WTC11 (cell line): ENCODE data around the gene LHPP.

Experiments
- E2F4 ChIP-seq: sonication (generic); formaldehyde crosslinking; IDR thresholded peaks from 2 replicates; pipeline ENCODE4 v1.8.1; 2022; ENCODE audit warnings: low read depth, mild to moderate bottlenecking, moderate library complexity, missing genetic modification reagents, borderline replicate concordance
- E2F5 ChIP-seq: sonication (generic); formaldehyde crosslinking; IDR thresholded peaks from 2 replicates; pipeline ENCODE4 v1.8.1; 2022; ENCODE audit warnings: mild to moderate bottlenecking, moderate library complexity, missing genetic modification reagents
- NFYB ChIP-seq: sonication (generic); formaldehyde crosslinking; conservative IDR thresholded peaks from 2 replicates; pipeline ENCODE4 v1.8.0; 2022; ENCODE audit warnings: low read depth, missing genetic modification reagents
- SMAD3 ChIP-seq: sonication (generic); formaldehyde crosslinking; IDR thresholded peaks from 2 replicates; pipeline ENCODE4 v1.8.0; 2022; ENCODE audit warnings: missing genetic modification reagents, mild to moderate bottlenecking, borderline replicate concordance
- TEAD1 ChIP-seq: sonication (generic); formaldehyde crosslinking; IDR thresholded peaks from 2 replicates; pipeline ENCODE4 v1.8.0; 2022; ENCODE audit warnings: mild to moderate bottlenecking, missing genetic modification reagents
- ZNF219 ChIP-seq: sonication (generic); formaldehyde crosslinking; IDR thresholded peaks from 2 replicates; pipeline ENCODE4 v1.8.0; 2023; ENCODE audit warnings: missing genetic modification reagents, mild to moderate bottlenecking, borderline replicate concordance
- TF ChIP-seq, protein P1 (sequence below): sonication (generic); formaldehyde crosslinking; IDR thresholded peaks from 2 replicates; pipeline ENCODE4 v1.8.1; 2023; ENCODE audit warnings: mild to moderate bottlenecking, missing genetic modification reagents
- TF ChIP-seq, protein P2 (sequence below): fragments of 200-600 bp; IDR thresholded peaks from 2 replicates; pipeline ENCODE4 v1.8.0; 2022; ENCODE audit warnings: antibody characterized with exemption
- TF ChIP-seq, protein P3 (sequence below): sonication (generic); formaldehyde crosslinking; IDR thresholded peaks from 2 replicates; pipeline ENCODE4 v1.8.1; 2023; ENCODE audit warnings: mild to moderate bottlenecking, missing genetic modification reagents, moderate library complexity

- TF ChIP-seq E2F5 (CRISPR knock-in tag) (no peak), NFYB (CRISPR knock-in tag) (no peak), TEAD1 (no peak), ZNF219 (CRISPR knock-in tag) (no peak), E2F4 (no peak), SMAD3 (no peak)
- TF ChIP-seq, protein P1, sequence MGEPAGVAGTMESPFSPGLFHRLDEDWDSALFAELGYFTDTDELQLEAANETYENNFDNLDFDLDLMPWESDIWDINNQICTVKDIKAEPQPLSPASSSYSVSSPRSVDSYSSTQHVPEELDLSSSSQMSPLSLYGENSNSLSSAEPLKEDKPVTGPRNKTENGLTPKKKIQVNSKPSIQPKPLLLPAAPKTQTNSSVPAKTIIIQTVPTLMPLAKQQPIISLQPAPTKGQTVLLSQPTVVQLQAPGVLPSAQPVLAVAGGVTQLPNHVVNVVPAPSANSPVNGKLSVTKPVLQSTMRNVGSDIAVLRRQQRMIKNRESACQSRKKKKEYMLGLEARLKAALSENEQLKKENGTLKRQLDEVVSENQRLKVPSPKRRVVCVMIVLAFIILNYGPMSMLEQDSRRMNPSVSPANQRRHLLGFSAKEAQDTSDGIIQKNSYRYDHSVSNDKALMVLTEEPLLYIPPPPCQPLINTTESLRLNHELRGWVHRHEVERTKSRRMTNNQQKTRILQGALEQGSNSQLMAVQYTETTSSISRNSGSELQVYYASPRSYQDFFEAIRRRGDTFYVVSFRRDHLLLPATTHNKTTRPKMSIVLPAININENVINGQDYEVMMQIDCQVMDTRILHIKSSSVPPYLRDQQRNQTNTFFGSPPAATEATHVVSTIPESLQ (CRISPR knock-in tag): no peak
- TF ChIP-seq, protein P2, sequence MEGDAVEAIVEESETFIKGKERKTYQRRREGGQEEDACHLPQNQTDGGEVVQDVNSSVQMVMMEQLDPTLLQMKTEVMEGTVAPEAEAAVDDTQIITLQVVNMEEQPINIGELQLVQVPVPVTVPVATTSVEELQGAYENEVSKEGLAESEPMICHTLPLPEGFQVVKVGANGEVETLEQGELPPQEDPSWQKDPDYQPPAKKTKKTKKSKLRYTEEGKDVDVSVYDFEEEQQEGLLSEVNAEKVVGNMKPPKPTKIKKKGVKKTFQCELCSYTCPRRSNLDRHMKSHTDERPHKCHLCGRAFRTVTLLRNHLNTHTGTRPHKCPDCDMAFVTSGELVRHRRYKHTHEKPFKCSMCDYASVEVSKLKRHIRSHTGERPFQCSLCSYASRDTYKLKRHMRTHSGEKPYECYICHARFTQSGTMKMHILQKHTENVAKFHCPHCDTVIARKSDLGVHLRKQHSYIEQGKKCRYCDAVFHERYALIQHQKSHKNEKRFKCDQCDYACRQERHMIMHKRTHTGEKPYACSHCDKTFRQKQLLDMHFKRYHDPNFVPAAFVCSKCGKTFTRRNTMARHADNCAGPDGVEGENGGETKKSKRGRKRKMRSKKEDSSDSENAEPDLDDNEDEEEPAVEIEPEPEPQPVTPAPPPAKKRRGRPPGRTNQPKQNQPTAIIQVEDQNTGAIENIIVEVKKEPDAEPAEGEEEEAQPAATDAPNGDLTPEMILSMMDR: no peak
- TF ChIP-seq, protein P3, sequence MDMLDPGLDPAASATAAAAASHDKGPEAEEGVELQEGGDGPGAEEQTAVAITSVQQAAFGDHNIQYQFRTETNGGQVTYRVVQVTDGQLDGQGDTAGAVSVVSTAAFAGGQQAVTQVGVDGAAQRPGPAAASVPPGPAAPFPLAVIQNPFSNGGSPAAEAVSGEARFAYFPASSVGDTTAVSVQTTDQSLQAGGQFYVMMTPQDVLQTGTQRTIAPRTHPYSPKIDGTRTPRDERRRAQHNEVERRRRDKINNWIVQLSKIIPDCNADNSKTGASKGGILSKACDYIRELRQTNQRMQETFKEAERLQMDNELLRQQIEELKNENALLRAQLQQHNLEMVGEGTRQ (CRISPR knock-in tag): no peak
These were observed 10.4 kb downstream of the LHPP start for GRCh38 chr10:124472071-124472470.
